ENCODE measurements around the gene CFDP1.

The CFDP1 gene

DNA sequence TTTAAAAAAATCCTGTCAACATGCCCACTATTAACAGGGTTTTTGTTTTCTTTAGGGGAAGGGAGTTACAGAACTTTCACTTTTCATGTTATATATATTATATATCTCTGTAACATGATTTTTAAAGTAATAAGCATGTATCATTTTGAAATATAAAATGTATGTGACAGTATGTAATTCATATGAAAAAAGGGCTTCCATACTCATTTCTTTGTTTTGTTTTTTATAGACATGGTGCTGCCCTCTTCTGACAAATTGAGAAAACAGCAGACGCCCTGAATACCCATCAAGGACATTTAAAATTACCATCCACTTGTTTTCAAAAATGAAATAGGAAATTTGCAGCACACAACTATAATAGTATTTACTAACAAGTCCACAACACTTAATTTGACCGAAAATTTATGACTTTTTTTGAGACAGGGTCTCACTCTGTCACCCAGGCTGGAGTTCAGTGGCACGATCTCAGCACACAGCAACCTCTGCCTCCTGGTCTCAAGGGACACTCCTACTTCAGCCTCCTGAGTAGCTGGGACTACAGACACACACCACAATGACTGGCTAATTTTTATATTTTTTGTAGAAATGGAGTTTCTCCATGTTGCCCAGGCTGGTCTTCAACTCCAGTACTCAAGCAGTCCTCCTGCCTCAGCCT is 30.4 kb downstream of the CFDP1 start:
- no peaks in the 10 kb centered on the region for H3K4me1 ChIP-seq (ENCODE audit: insufficient read depth, low read length)
- peaks cover 2% of the 10 kb centered on the region for H3K36me3 ChIP-seq (ENCODE audit: insufficient read depth, low read length)
- H3K9ac ChIP-seq (ENCODE audit: low read depth, low read length), result no peak overlapping the region

DNA sequence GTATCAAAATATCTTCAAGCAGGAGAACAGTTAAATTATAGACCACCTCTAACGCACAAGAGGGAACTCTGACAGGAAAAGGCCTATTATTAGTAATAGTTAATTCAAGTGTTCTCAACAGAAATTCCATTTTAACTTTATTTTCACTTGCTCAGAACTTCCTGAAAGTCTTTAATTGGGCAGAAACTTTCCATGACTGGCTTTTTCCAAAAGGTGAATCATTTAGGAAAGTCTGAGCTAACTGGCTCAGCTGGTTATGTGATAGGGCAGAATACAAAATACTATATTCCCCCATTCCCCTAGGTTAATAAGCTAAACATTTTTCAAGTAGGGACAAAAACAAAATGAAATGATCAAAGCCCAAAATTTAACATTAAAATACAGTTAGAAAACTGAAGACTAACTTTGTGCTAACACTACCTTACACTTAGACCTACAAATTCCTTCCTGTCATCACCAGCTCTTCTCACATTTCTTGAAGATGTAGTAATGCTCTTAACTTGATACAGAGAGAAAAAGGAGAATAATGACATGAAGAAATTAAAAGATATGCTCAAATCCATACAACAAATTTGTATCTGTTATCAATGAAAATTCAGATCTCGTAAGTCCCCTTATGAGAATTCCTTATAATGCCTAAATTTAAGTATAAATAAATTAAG is 31.0 kb downstream of the CFDP1 start:
- Histone ChIP-seq H3K36me3 (ENCODE audit: insufficient read depth, low read length) (peaks cover under 1% of the 10 kb centered on the region), H3K4me1 (ENCODE audit: insufficient read depth, low read length) (no peaks in the 10 kb centered on the region), H3K9ac (ENCODE audit: low read depth, low read length) (no peak overlapping the region), H3K9me3 (ENCODE audit: control insufficient read depth, insufficient read depth, low read length) (no peaks in the 10 kb centered on the region)

More for the DNA sequence above, 30.4 kb downstream of the CFDP1 start:
- H3K9me3 ChIP-seq (ENCODE audit: control insufficient read depth, insufficient read depth, low read length), result no peaks in the 10 kb centered on the region

DNA sequence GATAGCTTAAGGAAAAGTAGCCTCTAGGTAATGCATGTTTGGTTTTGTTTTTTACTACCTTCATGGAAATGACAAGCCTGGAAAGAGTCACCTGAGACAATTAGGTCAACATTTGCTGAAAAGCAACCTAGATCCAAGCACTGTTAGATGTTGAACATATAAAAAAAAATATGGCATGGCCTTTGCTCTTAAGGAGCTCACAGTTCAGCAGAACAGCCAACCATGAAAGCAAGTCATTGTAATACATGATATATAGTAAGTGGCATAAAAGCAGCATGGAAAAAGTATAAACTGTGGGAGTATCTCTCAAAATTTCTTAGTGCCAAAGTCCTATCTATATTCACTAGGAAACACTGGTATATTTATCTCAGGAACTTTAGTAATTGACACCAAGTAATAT is 31.6 kb downstream of the CFDP1 start:
- no peaks in the 10 kb centered on the region; the same call in 1 of the 2 replicates for H3K36me3 ChIP-seq (ENCODE audit: insufficient read depth, low read length)

DNA sequence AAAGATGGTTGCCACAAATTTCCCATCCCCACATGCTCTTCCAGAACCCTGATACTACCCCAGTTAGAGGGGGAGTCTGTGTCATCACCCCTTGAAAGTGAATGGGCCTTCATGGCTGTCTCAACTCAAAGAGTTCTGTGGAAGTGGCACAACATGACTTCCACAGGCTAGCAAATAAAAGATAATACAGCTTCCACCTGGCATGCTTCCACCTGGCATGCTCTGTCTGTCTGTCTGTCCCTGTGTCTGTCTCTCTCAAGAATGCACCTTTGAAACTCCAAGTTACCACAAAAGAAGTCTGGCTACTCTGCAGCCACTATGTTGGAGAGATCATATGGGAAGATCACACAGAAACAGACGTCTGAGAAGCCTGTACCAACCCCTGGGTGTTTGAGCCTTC is 35.0 kb downstream of the CFDP1 start:
- no peaks in the 10 kb centered on the region for H3K36me3 ChIP-seq (ENCODE audit: insufficient read depth, low read length)
- H3K9ac ChIP-seq (ENCODE audit: low read depth, low read length), result no peak overlapping the region
- H3K9me3 ChIP-seq (ENCODE audit: control insufficient read depth, insufficient read depth, low read length), result no peaks in the 10 kb centered on the region
- H3K4me1 ChIP-seq (ENCODE audit: insufficient read depth, low read length), result no peaks in the 10 kb centered on the region

More for the DNA sequence above, 31.6 kb downstream of the CFDP1 start:
- Histone ChIP-seq H3K9ac (ENCODE audit: low read depth, low read length) (no peak overlapping the region), H3K4me1 (ENCODE audit: insufficient read depth, low read length) (no peaks in the 10 kb centered on the region), H3K9me3 (ENCODE audit: control insufficient read depth, insufficient read depth, low read length) (no peaks in the 10 kb centered on the region)

DNA sequence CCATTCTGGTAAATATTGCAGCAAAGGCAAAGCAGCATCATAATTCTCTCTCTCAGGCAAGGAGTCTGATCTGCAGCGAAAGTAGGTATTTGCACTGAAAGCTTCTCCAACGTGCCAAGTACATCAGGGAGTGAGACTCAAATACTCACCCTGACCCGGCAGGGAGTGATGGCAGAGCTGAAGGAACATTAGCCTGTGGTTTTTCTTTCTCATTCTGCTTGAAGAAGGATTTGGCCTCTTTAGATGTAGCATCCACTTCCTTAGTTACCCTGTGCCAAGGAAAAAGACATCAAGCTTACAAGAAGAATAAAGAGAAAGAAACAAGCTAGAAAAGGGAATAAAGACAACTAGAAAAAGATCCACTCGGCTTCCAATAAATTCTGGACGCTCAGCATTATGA is 38.4 kb downstream of the CFDP1 start:
- Histone ChIP-seq H3K36me3 (ENCODE audit: insufficient read depth, low read length) (peaks cover 9% of the 10 kb centered on the region), H3K9me3 (ENCODE audit: control insufficient read depth, insufficient read depth, low read length) (no peaks in the 10 kb centered on the region), H3K9ac (ENCODE audit: low read depth, low read length) (no peak overlapping the region), H3K4me1 (ENCODE audit: insufficient read depth, low read length) (no peaks in the 10 kb centered on the region)

DNA sequence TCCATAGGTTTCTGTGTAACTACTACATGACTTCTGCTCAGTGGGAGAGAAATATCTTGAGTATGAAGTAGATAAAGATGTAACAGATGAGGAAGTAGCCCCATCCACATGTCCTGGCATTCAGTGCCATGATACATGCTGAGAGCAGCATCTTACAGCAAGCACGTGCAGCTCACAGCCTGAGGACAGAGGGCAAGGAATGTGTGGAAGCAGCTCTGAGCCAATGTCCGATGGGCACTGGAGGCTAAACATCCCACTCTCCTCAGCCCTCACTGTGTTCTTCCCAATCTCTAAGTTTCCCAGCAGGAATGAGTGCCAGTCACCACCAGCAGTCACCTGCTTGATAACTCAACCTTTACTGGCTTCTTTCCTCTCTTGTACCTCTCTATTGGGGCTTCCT is 40.4 kb downstream of the CFDP1 start:
- no peaks in the 10 kb centered on the region for H3K4me1 ChIP-seq (ENCODE audit: insufficient read depth, low read length)
- H3K9ac ChIP-seq (ENCODE audit: low read depth, low read length), result no peak overlapping the region
- H3K36me3 ChIP-seq (ENCODE audit: insufficient read depth, low read length), result peaks cover 9% of the 10 kb centered on the region
- no peaks in the 10 kb centered on the region for H3K9me3 ChIP-seq (ENCODE audit: control insufficient read depth, insufficient read depth, low read length)

DNA sequence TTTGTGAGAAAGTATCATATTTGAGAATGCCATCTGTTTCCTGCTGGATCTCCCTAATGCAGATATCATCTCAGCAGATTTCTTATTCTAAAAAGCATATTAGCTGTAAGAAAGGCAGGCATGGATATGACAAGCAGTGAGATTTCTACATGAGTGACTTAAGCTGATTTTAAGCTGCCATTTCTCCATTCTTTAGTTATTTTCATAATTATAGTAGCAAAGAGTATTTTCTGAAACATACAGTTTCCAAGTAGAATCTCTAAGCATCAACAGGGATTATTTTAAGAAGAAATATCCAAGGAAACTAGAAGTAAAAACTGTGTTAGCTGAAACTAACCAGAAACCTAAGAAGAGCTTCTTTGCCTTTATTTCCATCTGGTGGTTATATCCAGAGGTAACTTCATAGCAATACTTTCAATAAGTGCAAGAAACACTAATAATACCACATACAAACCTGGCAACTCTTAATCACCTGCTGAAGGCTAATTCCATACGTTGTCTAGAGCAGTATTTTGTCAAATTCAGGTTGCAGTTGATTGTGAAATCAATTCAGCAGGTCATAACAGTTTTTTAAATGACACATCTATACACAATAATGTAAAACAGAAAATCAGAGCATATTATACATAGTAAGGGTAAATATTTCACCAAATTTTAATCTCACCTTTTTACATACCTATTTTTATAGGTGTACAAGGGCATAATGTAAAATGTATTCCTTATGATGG is 42.2 kb downstream of the CFDP1 start:
- H3K9ac ChIP-seq (ENCODE audit: low read depth, low read length), result no peak overlapping the region
- H3K9me3 ChIP-seq (ENCODE audit: control insufficient read depth, insufficient read depth, low read length), result no peaks in the 10 kb centered on the region
- no peaks in the 10 kb centered on the region for H3K4me1 ChIP-seq (ENCODE audit: insufficient read depth, low read length)
- H3K36me3 ChIP-seq (ENCODE audit: insufficient read depth, low read length), result peaks cover 9% of the 10 kb centered on the region

DNA sequence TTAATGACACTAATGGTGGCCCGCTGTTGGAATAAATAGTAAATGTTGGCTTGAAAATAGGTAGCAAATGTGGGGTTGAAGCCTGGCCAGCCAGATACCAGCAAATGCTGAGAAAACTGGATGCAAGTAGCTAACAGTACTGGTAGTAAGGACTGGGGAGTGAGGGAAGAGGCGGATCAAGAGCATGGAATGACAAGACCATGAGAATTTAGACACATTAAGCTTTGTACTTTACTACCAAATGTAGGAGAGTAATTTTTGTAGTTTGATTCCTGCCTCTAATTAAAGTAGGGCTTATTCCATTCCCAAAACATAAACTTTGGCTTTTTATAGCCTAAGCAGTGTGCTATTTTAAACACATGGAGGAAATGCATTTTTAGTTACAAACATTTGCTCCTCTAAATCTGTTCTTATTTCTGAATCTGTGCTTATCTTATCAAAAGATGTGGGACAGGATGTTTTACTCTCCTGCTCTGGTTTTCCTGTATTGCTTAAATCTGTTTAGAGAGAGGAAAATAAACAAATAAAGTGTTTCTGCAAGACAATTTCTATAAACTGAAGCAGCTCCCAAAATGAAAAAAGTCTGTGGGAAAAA is 44.1 kb downstream of the CFDP1 start:
- Histone ChIP-seq H3K9me3 (ENCODE audit: control insufficient read depth, insufficient read depth, low read length) (no peaks in the 10 kb centered on the region), H3K9ac (ENCODE audit: low read depth, low read length) (no peak overlapping the region), H3K36me3 (ENCODE audit: insufficient read depth, low read length) (peaks cover 9% of the 10 kb centered on the region), H3K4me1 (ENCODE audit: insufficient read depth, low read length) (0 out of 2 replicates have a peak, but pooled peaks cover 2% of the 10 kb centered on the region)

DNA sequence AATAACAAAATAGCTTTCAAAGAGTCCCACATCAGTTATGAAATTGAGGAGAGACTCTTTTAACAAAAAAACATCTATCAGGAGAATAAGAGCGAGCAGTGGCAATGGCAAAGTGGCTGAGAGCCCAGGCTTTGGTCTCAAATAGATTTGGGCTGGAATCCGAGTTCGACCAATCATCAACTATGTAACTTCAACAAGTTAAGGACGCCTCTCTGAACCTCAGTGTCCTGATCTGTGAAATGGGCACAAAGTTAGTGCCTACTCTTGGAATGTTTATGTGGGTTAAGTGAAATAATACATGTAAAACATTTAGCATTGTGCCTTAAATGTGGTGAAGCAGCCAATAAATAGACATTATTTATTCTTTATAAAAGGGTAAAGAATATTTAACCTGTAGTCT is 45.4 kb downstream of the CFDP1 start:
- Histone ChIP-seq H3K9me3 (ENCODE audit: control insufficient read depth, insufficient read depth, low read length) (no peaks in the 10 kb centered on the region), H3K36me3 (ENCODE audit: insufficient read depth, low read length) (peaks cover 8% of the 10 kb centered on the region), H3K4me1 (ENCODE audit: insufficient read depth, low read length) (peaks cover 8% of the 10 kb centered on the region; the same call in 1 of the 2 replicates), H3K9ac (ENCODE audit: low read depth, low read length) (no peak overlapping the region)

DNA sequence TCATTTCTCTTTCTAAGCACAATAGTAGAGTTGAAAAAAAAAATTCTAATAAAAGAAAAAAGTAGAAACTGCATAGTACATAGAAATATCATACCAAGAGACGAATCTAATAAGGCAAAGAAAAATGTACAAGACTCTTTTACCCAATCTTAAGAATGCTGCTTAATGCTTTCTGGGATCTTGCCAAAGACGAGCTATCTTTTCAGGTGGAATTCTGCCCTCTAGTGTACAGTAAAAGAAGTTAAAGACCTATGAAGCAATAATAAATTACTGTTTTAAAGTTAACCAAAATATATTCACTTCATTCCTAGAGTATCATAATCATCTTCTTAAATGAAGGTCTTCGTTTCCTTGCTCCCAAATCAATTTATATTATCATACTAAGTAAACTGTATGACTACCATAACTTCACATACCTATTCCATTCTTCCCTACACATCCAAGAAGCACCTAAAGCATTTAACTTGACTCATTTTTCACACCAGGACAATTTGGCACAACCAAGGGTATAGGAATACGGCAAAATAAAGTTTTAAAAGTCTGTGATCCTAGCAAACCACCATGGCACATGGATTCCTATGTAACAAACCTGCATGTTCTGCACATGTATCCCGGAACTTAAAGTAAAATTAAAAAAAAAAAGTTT is 47.7 kb downstream of the CFDP1 start:
- Histone ChIP-seq H3K36me3 (ENCODE audit: insufficient read depth, low read length) (peaks cover 4% of the 10 kb centered on the region), H3K9ac (ENCODE audit: low read depth, low read length) (no peak overlapping the region)

DNA sequence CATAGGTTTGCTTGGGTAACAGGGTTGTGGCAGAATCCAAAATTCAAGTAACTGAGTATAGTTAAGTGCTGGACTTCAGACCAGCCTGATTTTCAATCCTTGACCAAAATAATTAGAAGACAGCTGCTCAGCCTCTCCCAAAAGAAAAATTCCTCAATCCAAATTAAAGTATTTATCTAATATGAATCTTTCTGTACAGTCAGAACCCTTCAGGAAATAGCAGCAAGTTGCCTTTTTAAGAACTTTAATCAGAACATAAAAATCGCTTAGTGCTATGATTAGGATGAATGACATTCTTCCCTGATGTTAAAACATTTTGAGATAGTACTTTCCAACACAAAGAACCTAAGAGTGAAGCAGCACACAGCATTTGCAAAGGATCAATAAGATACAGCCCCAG is 50.2 kb downstream of the CFDP1 start:
- peaks cover 11% of the 10 kb centered on the region for H3K4me1 ChIP-seq (ENCODE audit: insufficient read depth, low read length)
- no peaks in the 10 kb centered on the region for H3K36me3 ChIP-seq (ENCODE audit: insufficient read depth, low read length)
- no peak overlapping the region for H3K9ac ChIP-seq (ENCODE audit: low read depth, low read length)

More for the DNA sequence above, 47.7 kb downstream of the CFDP1 start:
- Histone ChIP-seq H3K4me1 (ENCODE audit: insufficient read depth, low read length) (peaks cover 11% of the 10 kb centered on the region; the same call in 1 of the 2 replicates), H3K9me3 (ENCODE audit: control insufficient read depth, insufficient read depth, low read length) (no peaks in the 10 kb centered on the region)

DNA sequence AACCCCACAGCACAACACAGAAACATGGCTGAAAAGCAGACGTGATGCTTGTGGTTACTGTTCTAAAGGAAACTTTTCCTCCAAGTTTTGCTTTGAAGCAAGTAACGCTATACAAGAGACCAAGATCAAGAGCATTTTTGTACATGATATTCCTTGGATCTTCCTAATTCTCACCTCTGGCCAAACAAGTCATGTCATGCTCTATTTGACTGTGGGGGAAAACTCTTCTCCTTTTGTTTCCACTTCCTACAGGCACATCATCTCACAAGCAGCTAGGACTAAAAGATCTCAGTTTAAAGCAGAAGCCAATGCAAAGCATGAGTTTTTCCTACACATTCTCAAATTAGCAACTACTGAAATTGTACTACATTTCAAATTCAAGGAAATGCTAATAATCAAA is 50.7 kb downstream of the CFDP1 start:
- Histone ChIP-seq H3K36me3 (ENCODE audit: insufficient read depth, low read length) (no peaks in the 10 kb centered on the region), H3K4me1 (ENCODE audit: insufficient read depth, low read length) (peaks cover 15% of the 10 kb centered on the region)

More for the DNA sequence above, 50.2 kb downstream of the CFDP1 start:
- H3K9me3 ChIP-seq (ENCODE audit: control insufficient read depth, insufficient read depth, low read length), result no peaks in the 10 kb centered on the region

DNA sequence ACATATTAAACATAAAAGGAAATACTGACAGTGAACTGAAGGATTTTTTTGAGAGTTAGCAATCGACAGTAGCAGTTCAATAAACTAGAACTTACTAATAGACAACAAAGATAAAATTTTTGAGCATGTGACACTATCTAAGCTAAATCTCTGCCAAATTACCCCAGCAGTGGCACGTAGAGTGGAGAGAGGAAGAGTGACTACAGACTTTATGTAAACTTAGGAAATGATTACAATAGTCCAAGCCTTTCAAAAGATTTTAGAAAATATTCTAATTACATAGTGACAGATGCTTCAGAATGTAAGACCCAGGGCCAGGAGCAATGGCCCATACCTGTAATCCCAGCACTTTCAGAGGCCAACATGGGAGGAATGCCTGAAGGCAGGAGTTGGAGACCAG is 52.4 kb downstream of the CFDP1 start:
- H3K36me3 ChIP-seq (ENCODE audit: insufficient read depth, low read length), result no peaks in the 10 kb centered on the region
- H3K9ac ChIP-seq (ENCODE audit: low read depth, low read length), result no peak overlapping the region
- H3K4me1 ChIP-seq (ENCODE audit: insufficient read depth, low read length), result peaks cover 25% of the 10 kb centered on the region
- H3K9me3 ChIP-seq (ENCODE audit: control insufficient read depth, insufficient read depth, low read length), result no peaks in the 10 kb centered on the region

More for the DNA sequence above, 50.7 kb downstream of the CFDP1 start:
- no peak overlapping the region for H3K9ac ChIP-seq (ENCODE audit: low read depth, low read length)
- H3K9me3 ChIP-seq (ENCODE audit: control insufficient read depth, insufficient read depth, low read length), result no peaks in the 10 kb centered on the region

Data from ES-I3 (cell line).